Suprapubic skin (tissue), 4 donors: ENCODE results near the gene CSRNP3. TPM values are rescaled to one million over a fixed set of nuclear protein-coding genes. Genes with fewer than 3 reads are reported as not detected.

ENCODE experiments used
- DNase-seq, 2 donors: peaks; one replicate each; pipeline ENCODE4 v3.0.0-alpha.2; 2019; ENCODE audit warnings: low spot score in 2 of 2
- H3K27ac ChIP-seq: fragments of 200-600 bp; sonication (generic); one replicate; pipeline ENCODE4 v1.5.1; 2019
- H3K27me3 ChIP-seq: fragments of 200-600 bp; sonication (generic); one replicate; pipeline ENCODE4 v1.5.1; 2019
- H3K36me3 ChIP-seq: fragments of 200-600 bp; sonication (generic); one replicate; pipeline ENCODE4 v1.5.1; 2019
- H3K4me1 ChIP-seq: fragments of 200-600 bp; sonication (generic); one replicate; pipeline ENCODE4 v1.5.1; 2019
- H3K4me3 ChIP-seq: fragments of 200-600 bp; sonication (generic); one replicate; pipeline ENCODE4 v1.5.1; 2019; ENCODE audit warnings: mild to moderate bottlenecking
- H3K9me3 ChIP-seq: fragments of 200-600 bp; sonication (generic); one replicate; pipeline ENCODE4 v1.5.1; 2019
- EP300 ChIP-seq: sonication (generic); formaldehyde crosslinking; IDR thresholded peaks from one replicate; pipeline ENCODE4 v1.6.1; 2017; ENCODE audit warnings: antibody characterized with exemption
- POLR2A ChIP-seq, 2 donors: fragments of 450-650 bp; IDR thresholded peaks; one replicate each; pipeline ENCODE4 v1.6.1; 2017; ENCODE audit warnings: antibody characterized with exemption in 2 of 2, mild to moderate bottlenecking in 2 of 2, moderate library complexity in 2 of 2
- POLR2AphosphoS5 ChIP-seq, 3 donors: sonication (generic); formaldehyde crosslinking; IDR thresholded peaks; one replicate each; pipeline ENCODE4 v1.6.1; 2017; ENCODE audit warnings: antibody characterized with exemption in 3 of 3
- WGBS: methylation state at CpG from one replicate; pipeline ENCODE4 v1.1.5; 2018; 5-methylcytosine and 5-hydroxymethylcytosine counted together
- total RNA-seq, 4 donors: library from RNA; depleted of rRNA; stranded (reverse); fragments of >200 nt; gene quantifications; one replicate each; pipeline ENCODE4 v1.1.0, GENCODE V29; 2016
- TF ChIP-seq, protein P1 (sequence below), 2 donors: fragments of 200-600 bp in 1 of 2; fragments of 450-650 bp in 1 of 2; sonication (generic) in 1 of 2; IDR thresholded peaks; one replicate each; pipeline ENCODE4 v1.5.1; 2016 to 2019; ENCODE audit warnings: antibody characterized with exemption in 2 of 2, mild to moderate bottlenecking in 1 of 2, moderate library complexity in 1 of 2

Gene CSRNP3
- total RNA-seq, 4 donors from 2014 or later = 1.3 to 7.2 (median 4.3) TPM

DNA sequence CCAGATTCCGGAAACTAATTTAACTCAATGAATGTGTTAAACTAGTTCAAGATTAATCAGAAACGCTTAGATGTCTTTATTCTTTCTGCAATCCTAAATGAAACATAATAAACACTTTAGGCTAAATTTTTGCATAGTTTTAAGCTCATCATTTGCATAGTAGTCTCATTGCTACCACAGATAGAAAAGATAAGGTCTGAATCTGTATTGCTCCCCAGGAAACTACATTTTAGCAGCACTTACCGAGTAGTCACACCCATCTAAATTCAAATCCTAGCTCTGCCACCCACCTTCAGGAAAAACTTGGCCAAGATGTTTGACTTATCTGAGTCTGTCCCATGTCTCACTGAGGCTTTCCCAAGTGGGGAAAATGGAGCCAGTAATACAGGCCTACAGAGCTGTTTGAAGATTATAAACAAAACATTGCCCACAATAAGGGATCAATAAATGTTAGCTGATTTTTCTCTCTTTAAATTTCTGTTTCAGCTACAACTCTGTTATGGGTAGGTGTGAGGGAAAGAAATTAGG is 237.5 kb downstream of the CSRNP3 start:
- no peaks in the 10 kb centered on the region for H3K27me3 ChIP-seq
- H3K9me3 ChIP-seq = no peaks in the 10 kb centered on the region
- no peaks in the 10 kb centered on the region for H3K36me3 ChIP-seq
- WGBS = 55% methylated on average over 3 of the region's 3 CpGs
- DNase-seq = no peak
- H3K4me1 ChIP-seq = no peaks in the 10 kb centered on the region
- H3K27ac ChIP-seq = no peak overlapping the region
- TF ChIP-seq POLR2A (IDR thresholded peaks at IDR 0.05) (no peak), EP300 (no peak), POLR2AphosphoS5 (IDR thresholded peaks at IDR 0.05) (no peak)
- TF ChIP-seq, protein P1, sequence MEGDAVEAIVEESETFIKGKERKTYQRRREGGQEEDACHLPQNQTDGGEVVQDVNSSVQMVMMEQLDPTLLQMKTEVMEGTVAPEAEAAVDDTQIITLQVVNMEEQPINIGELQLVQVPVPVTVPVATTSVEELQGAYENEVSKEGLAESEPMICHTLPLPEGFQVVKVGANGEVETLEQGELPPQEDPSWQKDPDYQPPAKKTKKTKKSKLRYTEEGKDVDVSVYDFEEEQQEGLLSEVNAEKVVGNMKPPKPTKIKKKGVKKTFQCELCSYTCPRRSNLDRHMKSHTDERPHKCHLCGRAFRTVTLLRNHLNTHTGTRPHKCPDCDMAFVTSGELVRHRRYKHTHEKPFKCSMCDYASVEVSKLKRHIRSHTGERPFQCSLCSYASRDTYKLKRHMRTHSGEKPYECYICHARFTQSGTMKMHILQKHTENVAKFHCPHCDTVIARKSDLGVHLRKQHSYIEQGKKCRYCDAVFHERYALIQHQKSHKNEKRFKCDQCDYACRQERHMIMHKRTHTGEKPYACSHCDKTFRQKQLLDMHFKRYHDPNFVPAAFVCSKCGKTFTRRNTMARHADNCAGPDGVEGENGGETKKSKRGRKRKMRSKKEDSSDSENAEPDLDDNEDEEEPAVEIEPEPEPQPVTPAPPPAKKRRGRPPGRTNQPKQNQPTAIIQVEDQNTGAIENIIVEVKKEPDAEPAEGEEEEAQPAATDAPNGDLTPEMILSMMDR (IDR thresholded peaks at IDR 0.05) = no peak
- no peak overlapping the region for H3K4me3 ChIP-seq

DNA sequence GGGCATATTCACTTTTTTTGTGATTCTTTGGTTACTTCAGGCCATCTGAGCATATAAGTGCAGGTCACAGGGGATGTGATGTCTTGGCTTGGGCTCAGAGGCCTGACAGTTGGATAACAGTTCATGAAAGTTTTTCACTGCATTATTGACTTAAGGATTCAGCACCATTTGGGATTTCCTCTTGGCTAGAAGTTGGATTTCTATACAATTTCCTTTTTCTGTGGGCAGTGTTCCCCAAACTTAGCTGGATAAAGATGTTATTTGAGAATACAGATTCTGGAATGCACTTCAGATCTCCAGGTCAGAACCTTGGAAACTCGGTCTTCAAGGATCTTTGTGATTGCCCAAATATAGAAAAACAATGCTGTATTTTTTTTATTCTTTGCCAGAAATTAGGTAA is 246.6 kb downstream of the CSRNP3 start:
- H3K4me1 ChIP-seq = no peaks in the 10 kb centered on the region
- H3K9me3 ChIP-seq = no peaks in the 10 kb centered on the region
- no peak overlapping the region for H3K4me3 ChIP-seq
- no peaks in the 10 kb centered on the region for H3K27me3 ChIP-seq
- no peak overlapping the region for H3K27ac ChIP-seq
- H3K36me3 ChIP-seq = no peaks in the 10 kb centered on the region
- no peak for DNase-seq
- TF ChIP-seq, protein P1 (IDR thresholded peaks at IDR 0.05) = no peak
- TF ChIP-seq POLR2A (IDR thresholded peaks at IDR 0.05) = no peak
- no peak for TF ChIP-seq EP300
- no peak for TF ChIP-seq POLR2AphosphoS5 (IDR thresholded peaks at IDR 0.05)
- WGBS = 83% methylated on average over 1 of the region's 1 CpG

DNA sequence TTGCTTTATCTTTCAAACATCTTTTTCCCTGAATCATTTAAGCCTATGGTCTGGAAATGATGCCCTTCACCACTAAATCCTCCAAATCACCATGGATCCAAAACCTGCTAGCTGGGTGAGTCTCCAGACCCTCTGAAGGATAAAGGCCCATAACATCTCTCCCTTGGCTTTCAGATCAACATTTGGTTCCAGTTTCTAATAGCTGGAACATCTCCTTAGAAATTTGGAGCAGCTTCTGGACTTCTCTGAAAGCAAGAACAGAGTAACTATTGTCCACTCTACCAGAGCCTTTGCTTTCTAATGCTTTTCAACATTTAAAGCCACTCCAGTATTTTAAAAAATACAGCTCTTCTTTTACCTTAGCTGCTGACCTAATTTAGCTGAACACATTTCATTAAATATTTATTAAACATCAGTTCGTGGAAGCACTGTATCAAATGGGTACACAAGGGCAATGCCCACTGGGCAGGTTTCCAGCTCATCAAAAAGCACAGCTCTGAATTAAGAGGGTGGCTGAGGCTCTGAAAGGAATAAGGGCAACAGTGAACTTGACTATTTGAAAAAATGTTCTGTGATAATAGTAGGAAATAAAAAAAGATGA is 249.2 kb downstream of the CSRNP3 start:
- no peak overlapping the region for H3K27ac ChIP-seq
- no peaks in the 10 kb centered on the region for H3K36me3 ChIP-seq
- TF ChIP-seq POLR2A (IDR thresholded peaks at IDR 0.05) (no peak), EP300 (no peak), POLR2AphosphoS5 (IDR thresholded peaks at IDR 0.05) (no peak)
- TF ChIP-seq, protein P1 (IDR thresholded peaks at IDR 0.05) = no peak
- no peaks in the 10 kb centered on the region for H3K4me1 ChIP-seq
- no peaks in the 10 kb centered on the region for H3K27me3 ChIP-seq
- H3K9me3 ChIP-seq = no peaks in the 10 kb centered on the region
- DNase-seq = no peak
- WGBS = 63% methylated on average over 1 of the region's 1 CpG
- H3K4me3 ChIP-seq = no peak overlapping the region

DNA sequence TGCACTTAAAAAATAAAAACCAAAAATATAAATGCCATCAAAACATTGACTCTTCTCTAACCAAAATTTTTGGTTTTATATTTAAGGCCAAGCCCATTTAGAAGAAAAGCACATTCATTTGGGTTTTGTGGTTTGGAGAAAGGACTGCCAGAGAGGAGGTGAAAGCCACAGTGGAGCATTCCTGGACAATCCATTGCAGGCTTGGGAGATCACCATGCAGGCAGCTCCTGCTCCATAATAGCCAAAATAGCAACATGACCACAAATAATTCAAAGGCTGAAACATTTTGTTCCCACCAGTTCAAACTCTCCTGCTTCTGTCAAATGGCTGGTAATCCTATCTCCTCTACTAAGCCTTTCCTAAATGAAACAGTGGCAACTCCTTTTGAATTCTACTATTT is 251.0 kb downstream of the CSRNP3 start:
- no peak overlapping the region for H3K27ac ChIP-seq
- no peak for TF ChIP-seq POLR2A (IDR thresholded peaks at IDR 0.05)
- TF ChIP-seq POLR2AphosphoS5 (IDR thresholded peaks at IDR 0.05) = no peak
- TF ChIP-seq, protein P1 (IDR thresholded peaks at IDR 0.05) = no peak
- no peak for TF ChIP-seq EP300
- H3K9me3 ChIP-seq = no peaks in the 10 kb centered on the region
- H3K4me3 ChIP-seq = no peak overlapping the region
- no peaks in the 10 kb centered on the region for H3K27me3 ChIP-seq
- no peaks in the 10 kb centered on the region for H3K4me1 ChIP-seq
- no peaks in the 10 kb centered on the region for H3K36me3 ChIP-seq
- no peak for DNase-seq

DNA sequence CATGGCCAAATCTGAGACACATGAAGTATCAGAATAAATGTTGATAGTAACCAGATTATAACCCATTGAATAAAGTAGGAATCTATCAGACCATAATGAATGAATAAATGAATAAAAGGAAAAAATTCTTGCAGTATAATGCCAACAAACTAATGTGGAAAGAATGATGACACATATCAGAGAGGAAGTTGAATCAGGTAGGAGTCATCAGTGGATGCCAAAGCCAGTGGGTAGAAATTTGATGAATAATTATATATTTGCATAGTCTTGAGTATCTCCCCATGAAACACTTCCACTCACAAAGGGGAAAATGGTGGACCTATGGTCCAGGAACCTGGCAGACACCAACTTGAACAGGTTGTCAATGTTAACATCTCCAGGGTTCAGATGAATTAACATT is 255.9 kb downstream of the CSRNP3 start:
- H3K4me3 ChIP-seq = no peak overlapping the region
- H3K27ac ChIP-seq = no peak overlapping the region
- no peaks in the 10 kb centered on the region for H3K4me1 ChIP-seq
- H3K36me3 ChIP-seq = no peaks in the 10 kb centered on the region
- H3K9me3 ChIP-seq = no peaks in the 10 kb centered on the region
- DNase-seq = no peak
- H3K27me3 ChIP-seq = no peaks in the 10 kb centered on the region
- TF ChIP-seq, protein P1 (IDR thresholded peaks at IDR 0.05) = no peak
- TF ChIP-seq EP300 = no peak
- no peak for TF ChIP-seq POLR2A (IDR thresholded peaks at IDR 0.05)

Other genes with a start within 250 kb of the CSRNP3 start
- gene SCN2A, start 230.3 kb upstream of the CSRNP3 start, total RNA-seq = 1 to 10 TPM in 1 of 4 donors, under 1 TPM in 3; 0.08 to 1.1 (median 0.20) TPM